Left renal pelvis (tissue), 4 donors: ENCODE results near the gene ATAD2B. TPM values are rescaled to one million over a fixed set of nuclear protein-coding genes. Genes with fewer than 3 reads are reported as not detected.
"Not testable (repeated sequence)": the region's sequence is repeated elsewhere in the genome, so short reads cannot be mapped to it uniquely, and the experiment has no call there.

Experiments
- DNase-seq, 4 donors: peaks; one replicate each; pipeline ENCODE4 v3.0.0-alpha.2; 2013; ENCODE audit warnings: low read depth in 4 of 4, low spot score in 3 of 4
- polyA plus RNA-seq, 4 donors: library from polyadenylated mRNA; unstranded; fragments of 120-200 nt; gene quantifications; one replicate each; pipeline ENCODE4 v1.2.1, GENCODE V29; 2013; ENCODE audit not compliant: insufficient read length in 4 of 4

Gene ATAD2B
- polyA plus RNA-seq, 4 donors: 15.7 to 23.6 (median 20.9) TPM

DNA sequence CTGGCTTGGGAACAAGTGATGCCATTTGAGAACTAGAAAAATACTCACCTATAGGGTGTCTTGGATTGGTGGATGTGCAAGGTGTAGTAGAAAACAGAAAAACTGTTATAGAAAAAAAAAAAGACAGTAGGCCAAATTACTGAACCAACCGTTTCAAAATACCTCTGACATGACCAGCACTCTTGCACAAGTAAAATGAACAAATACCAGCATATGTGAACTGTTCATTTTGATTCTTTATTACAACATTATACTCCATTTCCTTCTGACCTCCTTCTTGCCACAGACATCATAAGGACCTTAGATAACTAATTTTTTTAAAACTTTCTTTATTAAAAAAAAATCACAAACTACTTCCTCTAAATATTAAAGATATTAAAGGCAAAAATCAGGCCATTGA, 125.5 kb downstream of the ATAD2B start:
- no peak for DNase-seq

DNA sequence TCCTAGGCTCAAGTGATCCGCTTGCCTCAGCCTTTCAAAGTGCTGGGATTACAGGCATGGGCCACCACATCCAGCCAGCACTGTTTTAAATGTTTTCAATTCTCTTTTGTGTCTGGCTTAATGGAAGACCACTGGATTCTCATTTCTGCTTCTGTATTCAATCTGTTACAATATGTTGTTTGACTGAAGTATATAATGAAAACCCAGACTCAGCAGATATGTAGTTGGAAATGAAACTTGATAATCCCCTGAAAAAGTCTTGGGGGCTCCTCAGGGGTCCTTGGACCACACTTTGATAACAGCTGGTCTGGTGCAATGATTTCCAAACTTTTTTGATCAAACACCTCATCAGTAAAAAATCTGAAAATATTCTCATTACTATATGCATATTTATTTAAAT, 132.7 kb downstream of the ATAD2B start:
- no peak for DNase-seq

DNA sequence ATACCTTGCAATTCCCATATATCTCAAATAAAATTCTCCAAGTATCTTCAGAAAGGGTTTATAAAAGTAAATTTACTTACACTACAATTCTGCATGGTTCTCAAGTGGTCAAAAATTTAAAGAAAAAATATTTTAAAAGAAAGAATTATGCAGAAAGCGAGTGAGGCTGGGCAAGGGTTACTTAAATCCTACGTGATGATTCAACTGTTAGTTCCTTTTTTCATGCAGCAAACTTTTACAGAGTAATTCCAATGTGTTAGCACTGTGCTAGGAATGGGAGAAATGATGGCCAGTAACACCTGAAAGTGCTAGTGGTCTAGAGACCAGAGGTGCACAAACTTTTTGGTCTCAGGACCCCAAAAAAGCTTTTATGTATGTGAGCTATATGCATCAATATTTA, 133.4 kb downstream of the ATAD2B start:
- no peak for DNase-seq

DNA sequence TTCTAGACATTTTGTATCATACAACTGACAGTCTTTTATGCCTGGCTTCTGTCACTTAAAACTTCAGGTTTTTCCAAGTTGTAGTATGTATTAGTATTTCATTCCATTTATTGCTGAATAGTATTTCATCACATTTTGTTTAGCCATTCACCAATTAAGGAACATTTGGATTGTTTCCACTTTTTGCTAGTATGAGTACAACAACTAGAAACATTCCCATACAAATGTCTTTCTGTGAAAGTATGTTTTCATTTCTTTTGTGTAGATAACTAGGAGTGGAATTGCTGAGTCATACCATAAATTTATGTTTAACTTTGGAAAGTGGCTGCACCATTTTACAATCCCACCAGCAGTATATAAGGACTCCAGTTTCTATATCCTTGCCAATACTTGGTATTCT, 135.9 kb downstream of the ATAD2B start:
- no peak for DNase-seq

DNA sequence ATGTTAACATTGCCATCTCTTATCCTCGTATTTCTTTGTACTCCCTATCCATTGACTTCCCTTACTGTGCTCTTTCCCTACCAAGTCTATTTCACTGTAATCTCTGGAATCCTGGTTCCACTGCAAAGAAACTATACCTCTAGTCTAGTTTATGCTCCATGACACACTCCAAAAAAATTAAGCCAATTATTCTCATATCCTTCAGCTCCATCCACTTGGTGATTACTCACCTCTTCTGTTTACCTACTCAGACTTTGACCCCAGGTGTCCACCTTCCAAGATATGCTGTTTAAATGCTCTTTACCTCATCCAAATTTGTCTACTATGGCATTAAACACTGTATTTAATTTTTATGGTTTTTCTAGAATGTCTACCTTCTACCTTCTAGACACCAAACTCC, 137.9 kb downstream of the ATAD2B start:
- DNase-seq: no peak

DNA sequence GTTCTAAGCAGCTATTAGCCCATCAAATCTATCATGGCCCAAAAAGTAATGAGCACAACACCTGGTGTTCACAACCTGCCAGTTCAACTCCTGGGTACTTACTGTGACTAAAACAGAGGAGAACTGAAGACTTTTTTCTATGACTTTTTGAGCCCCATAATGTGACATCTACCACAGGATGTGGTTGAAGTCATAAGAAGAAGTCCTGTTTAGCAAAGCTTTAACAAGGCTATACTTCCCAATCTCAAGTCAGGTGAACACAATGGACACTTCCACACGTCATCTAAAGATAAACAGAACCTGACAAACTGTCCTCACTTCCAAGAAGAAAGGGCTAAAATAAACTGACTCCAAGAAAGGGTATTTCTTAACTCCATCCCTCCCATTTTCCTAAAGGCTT, 138.8 kb downstream of the ATAD2B start:
- no peak for DNase-seq

DNA sequence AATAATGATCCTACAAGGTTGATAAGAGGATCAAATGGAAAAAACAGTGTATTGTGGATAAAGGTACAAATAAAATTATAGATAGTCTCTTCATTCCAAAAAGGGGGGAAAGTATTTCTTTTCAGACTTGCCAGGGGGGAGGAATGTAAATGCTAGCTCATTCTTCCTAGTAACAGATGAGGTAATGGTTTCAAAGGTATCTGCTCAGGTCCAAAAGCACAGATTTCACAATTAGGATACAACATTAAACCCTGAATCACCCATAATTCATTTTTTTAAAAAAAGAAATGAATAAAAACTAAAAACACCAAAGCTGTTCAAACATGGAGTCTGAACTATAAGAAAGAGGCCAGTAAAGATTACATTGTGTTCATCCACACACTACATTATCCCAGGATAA, 142.0 kb downstream of the ATAD2B start:
- DNase-seq: no peak

DNA sequence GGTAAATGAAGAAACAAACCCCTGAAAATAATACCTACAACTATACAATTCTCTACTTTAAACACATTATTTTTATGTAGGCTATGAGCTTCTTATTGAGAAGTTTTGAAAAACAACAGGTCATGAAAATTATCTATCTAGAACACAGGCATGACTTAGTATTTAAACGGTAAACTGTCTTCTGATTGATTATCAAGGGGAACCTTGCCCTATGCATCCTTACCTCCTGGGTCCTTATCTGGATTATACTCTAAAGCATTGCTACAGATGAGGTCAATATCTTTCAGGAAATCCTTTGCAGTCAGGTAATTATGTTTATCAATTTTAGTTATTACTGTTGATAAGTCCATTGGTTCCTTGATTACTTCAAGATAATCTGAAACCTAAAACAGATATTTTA, 144.3 kb downstream of the ATAD2B start:
- no peak for DNase-seq

DNA sequence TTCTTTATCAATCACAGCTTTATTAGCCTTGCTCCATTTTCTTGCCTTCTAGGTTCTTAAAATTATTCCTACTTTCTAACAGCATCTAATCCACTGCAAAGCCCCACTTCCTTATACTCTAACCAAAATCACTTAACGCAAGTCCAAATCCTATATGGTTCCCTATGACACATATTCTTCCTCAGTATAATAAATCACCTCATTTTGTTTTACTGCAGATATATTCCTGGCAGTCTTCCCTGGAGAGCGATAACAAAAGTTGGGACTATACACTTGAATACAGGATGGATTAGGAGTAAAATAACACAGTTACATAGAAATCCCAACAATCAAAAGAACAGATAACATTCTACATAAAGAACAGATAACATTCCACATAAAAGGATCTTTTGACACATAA, 144.8 kb downstream of the ATAD2B start:
- DNase-seq: no peak

DNA sequence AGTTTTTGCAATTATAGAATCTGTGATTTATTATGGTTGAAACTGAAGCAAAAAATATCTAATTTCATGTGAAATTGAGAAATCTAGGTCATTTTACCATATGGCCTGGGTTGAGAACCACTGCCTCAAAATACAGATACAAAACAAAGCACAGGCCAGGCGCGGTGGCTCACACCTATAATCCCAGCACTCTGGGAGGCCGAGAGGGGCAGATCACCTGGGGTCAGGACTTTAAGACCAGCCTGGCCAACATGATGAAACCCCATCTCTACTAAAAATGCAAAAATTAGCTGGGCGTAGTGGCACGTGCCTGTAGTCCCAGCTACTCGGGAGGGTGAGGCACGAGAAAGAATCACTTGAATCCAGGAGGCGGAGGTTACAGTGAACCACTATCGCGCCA, 146.5 kb downstream of the ATAD2B start:
- not testable (repeated sequence) for DNase-seq

DNA sequence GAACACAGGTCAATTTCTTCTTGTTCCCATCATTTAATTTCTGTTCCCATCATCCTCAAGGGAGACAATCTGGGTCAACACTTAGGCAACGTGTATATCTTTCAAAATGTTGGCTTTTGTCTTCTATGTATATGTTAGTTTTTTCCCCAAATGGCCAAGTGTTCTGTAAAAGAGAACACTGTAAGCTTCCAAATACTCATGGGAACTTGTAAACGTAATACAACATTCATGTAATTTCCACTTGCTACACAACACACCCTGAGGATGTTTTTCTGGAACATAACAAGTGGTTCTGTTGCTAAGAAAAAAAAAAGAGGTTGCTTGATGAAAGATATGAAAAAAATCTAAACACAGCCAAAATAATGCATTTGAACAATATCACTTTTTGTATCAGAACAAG, 149.1 kb downstream of the ATAD2B start:
- DNase-seq: no peak

DNA sequence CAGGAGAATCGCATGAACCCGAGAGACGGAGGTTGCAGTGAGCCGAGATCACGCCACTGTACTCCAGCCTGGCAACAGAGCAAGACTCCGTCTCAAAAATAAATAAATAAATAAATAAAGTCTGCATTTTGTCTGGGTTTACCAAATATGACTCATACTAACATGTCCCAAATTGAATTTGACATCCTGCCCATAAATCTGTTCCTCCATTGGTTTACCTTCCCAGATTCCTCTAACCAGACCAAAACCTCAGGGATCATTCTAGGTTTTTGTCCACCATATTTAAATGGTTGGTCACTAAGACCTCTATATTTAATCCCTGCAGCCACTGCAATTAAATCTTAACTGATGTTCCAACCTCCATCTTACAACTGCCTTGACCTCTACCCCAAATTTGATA, 150.9 kb downstream of the ATAD2B start:
- no peak for DNase-seq

DNA sequence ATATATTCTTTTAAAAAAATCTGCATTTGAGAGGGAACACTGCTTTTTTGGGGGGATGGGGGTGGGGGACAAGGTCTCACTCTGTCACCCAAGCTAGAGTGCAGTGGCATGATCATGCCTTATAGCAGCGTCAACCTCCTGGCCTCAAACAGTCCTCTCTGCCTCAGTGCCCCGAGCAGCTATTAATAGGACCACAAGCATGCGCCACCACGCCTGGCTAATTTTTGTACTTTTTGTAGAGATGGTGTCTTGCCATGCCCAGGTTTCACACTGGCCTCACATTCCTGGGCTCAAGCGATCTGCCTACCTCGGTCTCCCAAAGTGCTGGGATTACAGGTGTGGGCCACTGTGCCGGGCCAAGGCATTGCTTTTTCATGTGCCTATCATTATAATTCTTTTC, 154.2 kb downstream of the ATAD2B start:
- DNase-seq: no peak

DNA sequence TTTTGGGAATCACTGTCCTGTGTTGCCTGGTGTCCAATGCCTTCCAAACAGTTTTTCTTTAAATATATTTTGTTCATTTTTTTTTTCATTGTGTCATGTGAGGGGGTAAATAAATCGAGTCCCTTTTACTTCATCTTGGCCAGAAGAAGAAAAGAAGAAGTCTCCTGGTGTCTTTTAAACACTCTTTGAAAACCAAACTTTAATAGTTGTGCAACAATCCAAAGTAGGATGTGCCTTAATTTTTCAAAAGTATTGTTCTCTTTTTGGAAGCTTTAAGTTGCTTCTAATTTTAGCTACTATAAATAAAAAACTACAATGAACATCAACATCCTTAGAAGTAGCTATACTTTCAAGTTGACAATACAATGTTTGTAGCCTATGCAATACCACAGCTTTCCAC, 154.9 kb downstream of the ATAD2B start:
- no peak for DNase-seq

DNA sequence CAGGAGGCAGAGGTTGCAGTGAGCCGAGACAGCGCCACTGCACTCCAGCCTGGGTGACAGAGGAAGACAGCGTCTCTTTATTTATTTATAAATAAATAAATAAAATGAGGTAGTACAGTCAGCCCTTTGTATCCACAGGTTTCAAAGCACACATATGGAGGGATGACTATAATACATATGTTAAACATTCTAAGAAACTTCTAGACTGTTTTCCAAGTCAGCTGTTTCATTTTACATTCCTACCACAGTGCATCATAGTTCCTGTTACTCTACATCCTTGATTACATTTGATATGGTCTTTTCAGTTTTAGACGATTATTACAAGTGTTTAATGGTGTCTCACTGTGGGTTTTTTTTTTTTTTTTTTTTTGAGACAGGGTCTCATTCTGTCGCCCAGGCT, 157.6 kb downstream of the ATAD2B start:
- DNase-seq: no peak

DNA sequence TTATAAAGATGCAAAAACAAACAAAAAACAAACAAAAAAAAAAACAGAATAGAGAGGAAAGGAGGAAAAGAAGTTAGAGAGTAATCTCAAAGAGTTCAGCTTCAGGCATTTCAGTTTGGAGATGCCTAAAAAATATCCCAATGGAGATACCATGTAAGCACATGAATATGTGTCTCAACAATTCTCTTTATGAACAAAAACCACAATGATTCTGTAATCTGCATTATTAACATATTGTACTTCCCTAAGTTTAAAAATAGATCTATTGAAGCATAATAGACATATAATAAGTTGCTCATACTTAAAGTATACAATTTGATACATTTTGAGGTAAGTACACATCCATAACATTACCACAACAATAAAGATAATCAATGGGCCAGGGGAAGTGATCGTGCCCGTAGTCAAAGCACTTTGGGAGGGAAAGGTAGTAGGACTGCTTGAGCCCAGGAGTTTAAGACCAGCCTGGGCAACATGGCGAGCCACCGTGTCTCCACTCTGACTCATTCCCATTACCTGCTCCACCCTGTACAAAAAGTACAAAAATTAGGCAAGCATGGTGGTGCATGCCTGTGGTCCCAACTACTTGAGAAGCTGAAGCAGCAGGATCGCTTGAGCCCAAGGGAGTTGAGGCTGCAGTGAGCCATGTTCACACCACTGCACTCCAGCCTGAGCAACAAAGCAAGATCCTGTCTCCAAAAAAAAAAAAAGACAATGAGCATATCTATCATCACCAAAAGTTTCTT, 158.9 kb downstream of the ATAD2B start:
- no peak for DNase-seq

DNA sequence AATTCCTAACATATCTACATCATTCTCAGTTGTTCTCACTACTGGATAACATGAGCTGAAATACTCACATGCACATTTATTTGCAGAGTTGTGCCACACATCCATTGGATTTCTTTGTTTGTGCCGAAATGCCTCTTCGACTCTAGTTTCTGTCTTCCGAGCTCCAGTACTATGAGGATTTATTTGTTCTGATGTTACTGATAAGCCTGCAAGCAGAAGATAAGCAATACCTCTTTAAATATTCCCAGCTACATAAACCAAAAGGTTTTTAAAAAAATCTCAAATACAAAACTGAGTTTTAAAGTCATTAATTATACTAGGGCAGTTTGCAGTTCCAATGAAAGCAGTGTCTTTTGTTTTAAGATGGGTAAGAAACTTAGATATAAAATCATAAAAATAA, 164.8 kb downstream of the ATAD2B start:
- DNase-seq: no peak

DNA sequence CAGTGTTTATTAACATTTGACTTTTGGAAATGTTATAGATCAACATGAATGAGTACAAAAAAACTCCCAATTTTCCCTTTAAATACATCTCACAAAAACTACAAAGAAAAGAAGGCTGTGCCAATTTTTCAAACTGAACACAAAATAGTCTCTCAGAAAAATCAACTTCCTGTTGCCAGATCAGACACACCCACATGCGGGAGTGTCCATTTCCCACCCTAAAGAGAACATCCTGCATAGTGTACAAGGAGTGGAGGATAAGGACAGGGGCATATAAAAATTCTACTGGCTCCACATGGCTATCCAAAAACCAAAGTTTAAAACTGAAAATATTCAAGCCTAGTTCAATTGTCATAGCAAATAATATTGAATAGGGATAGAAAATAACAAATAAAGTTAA, 165.3 kb downstream of the ATAD2B start:
- DNase-seq: no peak

DNA sequence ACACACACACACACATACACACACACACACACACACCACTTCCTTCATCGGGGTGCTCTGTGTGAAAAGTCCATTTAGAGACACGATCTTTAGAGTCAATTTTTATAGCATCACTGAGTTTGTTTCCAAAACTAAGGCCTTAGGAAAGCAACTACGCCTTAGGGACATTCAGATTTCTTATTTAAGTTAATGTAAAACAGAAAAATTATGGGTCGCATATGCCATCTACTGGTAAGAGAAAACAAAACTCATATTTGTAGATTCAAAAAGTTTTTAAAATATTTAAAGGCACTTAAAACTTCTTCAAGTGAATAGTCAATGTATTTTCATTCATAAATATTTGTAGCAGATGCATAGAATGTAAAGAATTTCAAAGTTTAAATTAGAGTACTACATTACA, 166.2 kb downstream of the ATAD2B start:
- DNase-seq: peak; percentile 12 to 36 (median 24)

DNA sequence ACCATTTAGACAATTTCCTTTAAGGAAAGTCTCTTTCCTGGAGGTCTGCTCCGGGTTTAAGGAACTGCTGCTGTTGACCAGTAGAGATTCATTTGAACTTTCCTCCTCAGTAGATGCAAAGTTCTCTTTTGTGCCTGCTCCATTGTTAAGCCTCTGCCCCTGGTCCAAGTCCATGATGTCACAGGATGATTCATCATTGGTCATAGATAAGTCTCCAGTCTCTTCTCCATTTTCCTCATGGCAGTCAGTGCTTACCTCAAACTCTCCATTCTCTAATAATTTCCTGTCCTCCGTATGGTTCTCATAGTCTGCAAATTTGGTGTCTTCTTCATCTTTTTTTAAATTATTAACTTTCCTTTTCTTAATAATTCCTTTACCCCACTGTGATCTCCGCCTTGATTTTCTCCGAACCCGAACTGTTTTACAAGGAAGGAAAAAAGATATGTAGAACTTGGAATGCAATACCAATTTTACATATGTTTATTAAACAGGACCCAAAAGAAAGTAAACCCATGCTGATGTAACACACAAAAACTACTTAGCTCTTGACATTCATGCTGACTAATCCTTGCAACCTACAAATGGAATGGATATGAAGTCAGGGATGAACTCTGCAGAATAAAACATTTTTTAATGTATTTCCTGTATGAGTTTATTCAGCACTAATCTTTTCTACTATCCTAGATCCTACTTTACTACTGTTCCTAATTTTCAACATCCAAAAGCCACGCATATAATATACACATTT, 169.1 kb downstream of the ATAD2B start:
- no peak for DNase-seq

DNA sequence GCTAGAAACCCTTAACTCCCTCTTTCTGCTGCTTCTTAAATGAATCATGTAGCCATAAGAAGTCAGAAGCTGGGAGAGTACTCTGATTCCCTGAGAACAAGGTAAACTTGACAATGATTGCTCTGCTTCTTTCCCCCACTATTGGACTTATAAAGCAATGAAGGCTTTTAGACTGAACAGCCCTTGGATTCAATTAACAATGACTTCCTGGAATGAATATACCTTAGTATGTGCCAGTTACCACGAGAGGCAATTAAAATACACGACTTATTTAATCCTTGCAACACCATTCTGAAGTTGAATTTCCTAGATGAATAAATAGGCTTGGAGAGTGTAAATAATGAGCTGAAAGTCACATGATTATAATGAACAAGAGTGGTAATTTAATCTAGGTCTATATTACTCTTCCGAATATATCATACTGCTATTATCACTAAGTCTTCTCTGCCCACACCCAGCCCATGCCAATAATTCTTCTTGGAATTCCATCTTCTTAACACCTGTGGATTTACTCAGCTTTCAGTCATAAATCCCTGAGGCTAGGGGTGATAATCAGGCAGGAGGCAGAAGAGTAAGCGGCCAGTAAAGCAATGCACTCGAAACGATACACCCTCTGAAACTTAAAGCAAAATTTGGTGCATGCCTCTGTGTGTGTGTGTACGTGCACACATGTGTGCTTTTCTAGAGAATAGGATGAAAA, 170.2 kb downstream of the ATAD2B start:
- no peak for DNase-seq

DNA sequence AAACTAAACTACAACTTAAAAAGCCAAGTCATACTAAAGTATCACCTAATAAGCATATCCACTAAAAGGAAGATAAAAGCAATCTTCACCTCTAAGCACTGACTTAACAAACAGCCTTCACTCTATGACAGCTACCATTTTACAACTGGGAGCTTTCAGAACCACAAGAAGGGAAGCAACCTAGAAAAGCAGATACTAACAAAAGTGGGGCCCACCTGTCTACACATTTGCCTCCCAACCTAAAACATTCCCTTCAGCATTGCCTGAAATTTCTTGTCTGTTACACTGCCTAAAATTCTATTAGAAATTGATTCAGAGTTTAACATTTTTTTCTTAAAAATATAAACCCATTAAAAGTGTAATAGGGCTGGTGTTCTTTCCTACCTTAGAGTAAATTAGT, 172.0 kb downstream of the ATAD2B start:
- no peak for DNase-seq
